ENCODE results near the gene MAP1LC3B.
"Not testable (repeated sequence)": the region's sequence is repeated elsewhere in the genome, so short reads cannot be mapped to it uniquely, and the experiment has no call there.

The MAP1LC3B gene

GRCh38 chr16:87361916-87362619 lies 30.1 kb upstream of the MAP1LC3B start:
- no peak for DNase-seq

DNA sequence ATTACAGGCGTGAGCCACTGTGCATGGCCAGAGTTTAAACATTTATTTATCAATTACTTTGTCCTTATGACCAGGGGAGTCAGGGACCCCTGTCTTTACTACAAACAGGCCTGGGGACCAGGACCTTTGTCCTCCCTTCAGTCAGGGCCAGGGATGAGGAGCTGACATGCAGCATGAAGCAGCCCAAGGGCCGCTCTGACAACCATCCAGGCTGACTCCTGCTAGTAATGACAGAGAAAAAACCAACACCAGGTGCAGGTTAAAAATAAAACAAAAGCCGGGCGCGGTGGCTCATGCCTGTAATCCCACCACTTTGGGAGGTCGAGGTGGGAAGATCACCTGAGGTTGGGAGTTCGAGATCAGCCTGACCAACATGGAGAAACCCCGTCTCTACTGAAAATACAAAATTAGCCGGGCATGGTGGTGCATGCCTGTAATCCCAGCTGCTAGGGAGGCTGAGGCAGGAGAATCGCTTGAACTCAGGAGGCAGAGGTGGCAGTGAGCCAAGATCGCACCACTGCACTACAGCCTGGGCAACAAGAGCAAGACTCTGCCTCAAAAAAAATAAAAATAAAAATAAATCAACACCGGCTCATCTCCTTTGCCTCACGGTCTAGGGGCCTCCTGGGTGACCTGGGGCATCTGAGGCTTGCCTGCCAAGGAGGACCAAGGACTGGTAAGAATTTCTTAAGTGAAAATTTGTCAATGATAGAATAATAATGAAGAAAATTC lies 29.1 kb upstream of the MAP1LC3B start:
- DNase-seq: not testable (repeated sequence)

DNA sequence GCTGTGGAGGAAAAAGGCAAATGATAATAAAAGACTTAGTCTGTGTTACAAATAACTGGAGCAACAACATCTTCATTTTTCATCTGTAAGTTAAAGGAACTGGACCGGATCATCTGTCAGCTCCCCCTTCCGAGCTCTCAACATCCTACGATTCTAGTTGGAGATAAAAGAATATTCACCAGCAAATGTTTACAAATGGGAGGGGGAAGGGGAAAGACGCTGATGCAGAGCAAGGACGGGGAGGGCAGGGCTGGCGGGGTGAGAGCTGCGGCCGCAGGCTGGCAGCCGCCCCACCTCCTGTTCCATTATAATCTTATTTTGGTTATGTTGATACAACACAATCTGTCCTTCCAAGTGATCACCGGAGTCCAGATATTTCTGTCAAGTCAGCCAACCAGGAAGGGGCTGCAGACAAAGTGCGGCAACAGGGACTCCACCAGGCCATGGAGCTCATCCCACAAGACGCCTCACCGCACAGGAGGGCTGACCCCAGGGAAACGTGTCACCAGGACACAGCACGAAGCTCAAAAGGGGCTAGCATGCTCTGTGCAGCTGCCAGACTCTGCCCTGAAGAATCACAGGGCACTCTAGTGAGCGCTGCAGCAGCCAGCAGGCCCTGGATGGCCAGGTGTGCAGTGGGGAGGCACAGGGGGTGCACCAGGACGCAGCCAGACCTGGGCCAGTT lies 28.2 kb upstream of the MAP1LC3B start:
- DNase-seq: no peak

DNA sequence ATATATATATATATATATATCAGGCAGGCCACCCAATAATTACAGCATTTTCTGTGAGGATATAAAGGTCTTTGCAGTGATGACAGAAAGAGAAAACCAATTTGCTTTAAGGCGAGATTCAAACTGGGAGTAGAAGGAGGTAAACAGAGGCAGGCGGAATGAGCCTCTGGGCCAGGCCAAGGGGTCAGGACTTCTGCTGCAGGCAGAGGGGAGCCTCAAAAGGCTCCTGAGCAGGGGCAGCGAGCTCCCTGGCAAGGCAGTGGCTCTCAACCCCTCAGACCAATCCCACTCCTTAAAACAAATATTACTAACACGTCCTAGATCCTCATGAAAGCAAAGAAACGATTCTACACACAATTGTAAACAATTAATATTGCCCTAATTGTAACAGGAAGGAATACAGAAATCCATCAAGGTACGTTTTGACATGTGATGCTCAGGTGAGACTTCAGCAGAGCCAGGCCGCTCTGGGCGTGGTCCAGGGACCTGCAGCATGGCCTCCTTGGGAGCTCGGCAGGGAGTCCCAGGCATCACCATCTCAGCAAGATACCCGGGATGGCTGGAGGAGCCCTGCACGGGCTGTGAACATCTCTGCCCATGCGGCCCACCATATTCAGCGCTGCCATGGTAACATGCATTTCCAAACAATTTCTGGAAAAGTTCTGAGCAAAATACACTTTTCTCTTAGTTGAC lies 27.0 kb upstream of the MAP1LC3B start:
- no peak for DNase-seq

DNA sequence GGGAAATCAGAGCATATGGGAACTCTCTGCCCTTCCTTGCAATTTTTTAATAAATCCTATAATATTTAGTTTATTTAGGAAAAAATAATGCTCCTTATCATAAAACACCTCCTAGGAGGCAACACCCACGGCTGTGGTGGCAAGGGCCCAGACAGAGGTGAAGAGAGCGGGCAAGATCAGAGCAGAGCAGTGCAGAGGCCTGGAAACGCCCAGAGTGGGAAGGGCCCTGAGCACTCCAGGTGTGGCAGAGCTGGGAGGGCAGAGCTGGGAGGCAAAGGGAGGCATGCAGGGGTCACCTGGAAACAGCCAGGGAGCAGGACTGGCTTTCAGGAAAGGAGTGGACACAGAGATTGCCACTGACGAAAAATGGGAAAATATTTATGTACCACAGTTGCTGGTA lies 25.8 kb upstream of the MAP1LC3B start:
- DNase-seq: no peak

- DNase-seq: no peak
These were observed 25.2 kb upstream of the MAP1LC3B start for GRCh38 chr16:87366930-87367329.

- DNase-seq: no peak
These were observed 24.6 kb upstream of the MAP1LC3B start for GRCh38 chr16:87367529-87367928.

GRCh38 chr16:87368029-87368770 lies 23.9 kb upstream of the MAP1LC3B start:
- no peak for DNase-seq

- DNase-seq: no peak
These were observed 22.9 kb upstream of the MAP1LC3B start for GRCh38 chr16:87369117-87369765.

DNA sequence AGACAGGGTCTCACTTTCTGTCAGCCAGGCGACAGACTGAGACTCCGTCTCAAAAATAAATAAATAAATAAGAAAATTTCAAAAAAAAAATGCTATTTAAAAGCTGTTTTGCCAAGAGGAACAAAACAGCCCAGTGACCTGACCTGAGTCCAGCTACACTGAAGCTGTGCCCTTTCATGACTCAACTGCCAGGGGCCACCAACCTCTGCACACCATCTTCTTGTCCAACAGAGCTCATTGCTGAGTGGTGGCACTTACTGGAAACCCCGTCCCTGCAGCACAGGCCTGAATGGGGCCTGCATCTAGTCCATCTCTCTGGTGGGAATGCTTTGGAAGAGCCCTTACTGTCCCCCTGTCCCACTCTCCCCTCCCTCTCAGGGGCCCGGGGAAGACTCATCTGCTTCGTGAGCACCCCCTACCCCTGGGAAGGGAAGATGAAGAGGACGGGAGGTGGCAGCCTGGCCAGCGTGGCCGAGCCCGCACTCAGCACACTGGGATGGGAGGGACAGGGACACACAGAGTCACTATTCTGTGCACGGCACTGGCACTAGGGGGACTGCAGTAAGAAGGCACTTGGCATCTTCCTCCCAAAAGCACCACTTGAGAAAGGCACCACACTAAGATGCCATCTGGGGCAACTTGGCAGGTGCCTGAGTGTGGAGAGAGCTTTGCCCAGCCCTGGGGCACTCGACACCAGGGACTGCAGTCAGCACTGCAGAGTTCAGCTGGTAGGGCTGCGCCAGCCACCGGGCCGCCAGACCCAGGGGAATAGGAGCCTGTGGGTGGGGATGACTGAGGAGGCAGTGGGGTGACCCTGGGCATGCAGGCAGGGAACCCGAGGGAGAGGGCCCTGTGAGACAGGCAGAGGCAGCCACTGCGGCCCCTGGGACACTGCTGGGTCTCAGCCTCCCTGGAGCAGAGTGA lies 22.1 kb upstream of the MAP1LC3B start:
- DNase-seq: no peak

GRCh38 chr16:87371261-87371866 lies 20.8 kb upstream of the MAP1LC3B start:
- DNase-seq: no peak

DNA sequence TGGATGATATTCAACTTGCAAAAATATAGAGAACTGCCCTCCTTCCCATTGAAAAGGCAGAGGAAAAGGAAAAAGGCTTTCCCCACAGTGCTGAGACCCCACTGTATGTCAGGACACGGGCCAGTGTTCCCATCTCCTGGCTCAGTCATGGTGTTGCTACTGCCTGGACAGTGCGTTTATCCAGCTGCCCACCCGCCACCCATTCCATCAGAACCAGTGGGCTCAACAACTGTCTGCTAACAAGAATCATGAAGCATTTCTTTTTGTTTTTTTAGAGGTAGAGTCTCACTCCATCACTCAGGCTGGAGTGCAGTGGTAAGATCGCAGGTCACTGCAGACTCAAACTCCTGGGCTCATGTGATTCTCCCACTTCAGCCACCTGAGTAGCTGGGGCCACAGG lies 19.8 kb upstream of the MAP1LC3B start:
- DNase-seq: no peak

DNA sequence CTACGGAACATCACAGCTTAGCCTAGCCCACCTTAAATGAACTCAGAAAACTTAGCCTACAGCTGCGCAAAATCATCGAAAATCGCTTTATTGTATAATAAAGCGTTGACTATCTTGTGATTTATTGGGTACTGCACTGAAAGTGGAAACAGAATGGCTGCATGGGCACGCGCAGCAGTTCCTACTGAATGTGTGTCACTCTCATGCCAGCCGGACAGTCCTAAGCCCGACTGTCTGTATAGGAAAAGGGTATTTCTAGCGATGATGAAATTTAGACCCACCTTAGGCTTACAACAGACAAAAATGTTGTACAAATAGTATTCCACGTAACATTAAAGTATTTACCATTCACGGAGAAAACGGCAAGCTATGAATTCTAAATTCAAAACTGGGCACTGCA lies 17.8 kb upstream of the MAP1LC3B start:
- no peak for DNase-seq

GRCh38 chr16:87375426-87376135 lies 16.6 kb upstream of the MAP1LC3B start:
- DNase-seq: no peak

DNA sequence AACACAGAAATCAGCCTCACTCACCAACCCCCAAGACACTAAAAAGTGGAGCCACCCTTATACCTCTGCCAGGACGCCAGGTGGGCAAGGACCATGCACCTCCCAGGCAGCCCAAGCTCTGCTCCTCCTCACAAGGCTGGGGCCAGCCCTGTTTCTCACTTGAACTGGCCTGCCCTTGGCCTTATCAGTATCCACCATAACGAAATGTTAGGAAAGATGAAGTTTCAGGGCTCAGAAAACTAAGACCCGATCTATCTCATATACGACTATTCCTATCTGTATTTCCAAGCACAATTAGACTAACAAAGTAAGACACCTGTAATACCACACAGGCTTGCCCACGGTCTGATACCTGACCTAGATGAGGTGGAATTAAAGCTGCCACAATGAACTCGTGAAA lies 15.5 kb upstream of the MAP1LC3B start:
- no peak for DNase-seq

DNA sequence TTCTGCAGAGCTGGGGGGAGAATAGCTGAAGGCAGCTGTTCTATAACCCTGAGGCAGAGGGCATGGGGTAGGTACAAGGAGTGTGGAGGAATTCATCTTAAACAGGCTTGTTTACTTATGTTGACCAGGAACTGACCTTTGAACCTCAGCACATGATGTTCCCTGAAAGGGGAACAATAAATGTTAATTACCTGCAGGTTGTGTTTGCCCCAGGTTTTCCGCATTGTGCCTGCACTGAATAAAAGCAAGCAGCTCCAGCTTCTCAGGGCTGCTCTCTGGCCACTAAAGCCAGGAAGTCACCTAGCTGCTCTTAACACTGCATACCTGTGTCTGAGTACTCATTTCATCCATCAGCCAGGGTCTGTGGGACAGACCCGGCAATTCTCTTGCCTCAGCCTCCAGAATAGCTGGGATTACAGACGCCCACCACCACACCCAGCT lies 12.8 kb upstream of the MAP1LC3B start:
- not testable (repeated sequence) for DNase-seq

DNA sequence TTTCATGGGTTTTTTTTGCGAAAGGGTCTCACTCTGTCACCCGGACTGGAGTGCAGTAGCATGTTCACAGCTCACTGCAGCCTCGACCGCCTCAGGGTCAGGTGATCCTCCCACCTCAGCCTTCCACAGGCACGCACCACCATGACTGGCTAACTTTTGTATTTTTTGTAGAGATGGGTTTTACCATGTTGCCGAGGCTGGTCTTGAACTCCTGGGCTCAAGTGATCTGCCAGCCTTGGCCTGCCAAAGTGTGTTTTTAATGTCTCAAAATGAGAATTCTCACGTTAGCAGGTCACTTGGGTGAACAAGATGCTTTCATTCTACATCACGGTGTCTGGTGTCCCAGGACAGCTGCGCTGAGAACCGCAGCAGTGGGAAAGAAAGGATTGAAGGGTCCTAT lies 11.7 kb upstream of the MAP1LC3B start:
- DNase-seq: no peak

- DNase-seq: no peak
These were observed 11.3 kb upstream of the MAP1LC3B start for GRCh38 chr16:87380881-87381280.

- no peak for DNase-seq
These were observed 9.9 kb upstream of the MAP1LC3B start for GRCh38 chr16:87382023-87382785.

Measured in GOT3 (cell line).